ENCODE measurements around the gene ATXN2L. TPM values are rescaled to one million over a fixed set of nuclear protein-coding genes. Genes with fewer than 3 reads are reported as not detected.
A peak's percentile ranks its signal among the peaks of the same experiment; 100 is the strongest.

Gene ATXN2L
- total RNA-seq, 1 experiment from 2014 or later, result 264 TPM

DNA sequence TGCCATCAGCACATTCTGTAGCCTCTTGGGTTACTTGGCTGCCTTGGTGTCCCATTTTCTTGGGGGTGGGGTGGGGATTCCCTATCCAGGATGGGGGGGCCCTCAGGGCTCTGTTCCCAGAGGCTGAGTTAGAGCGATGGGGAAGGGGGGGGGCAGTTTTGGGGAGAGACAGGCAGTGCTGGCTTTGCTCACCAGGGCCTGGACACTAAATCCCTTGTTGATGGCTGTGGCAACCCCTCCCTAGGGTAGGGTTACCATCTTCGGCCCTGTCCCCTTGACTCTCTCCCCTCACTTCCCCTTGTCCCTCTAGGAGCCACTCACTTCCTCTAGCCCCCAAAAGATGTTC is 54.8 kb downstream of the ATXN2L start:
- Histone ChIP-seq H3K36me3 (ENCODE audit: control insufficient read depth in 1 of 2, insufficient read depth in 2 of 2, low read length in 2 of 2) (peaks cover 6% of the 10 kb centered on the region in 2 experiments; a peak in 2 of 4 replicates), H3K27me3 (ENCODE audit: insufficient read depth, low read length) (no peaks in the 10 kb centered on the region), H3K4me2 (ENCODE audit: low read length) (no peak overlapping the region), H4K20me1 (ENCODE audit: insufficient read depth) (no peaks in the 10 kb centered on the region), H3K79me2 (ENCODE audit: insufficient read depth, low read length) (no peaks in the 10 kb centered on the region), H3K9ac (ENCODE audit: low read length) (no peak overlapping the region), H3K9me3 (ENCODE audit: control insufficient read depth in 1 of 2, insufficient read depth in 1 of 2, low read depth in 1 of 2, low read length in 2 of 2) (no peaks in the 10 kb centered on the region), H3K4me1 (ENCODE audit: control insufficient read depth in 1 of 2, insufficient read depth in 2 of 2, low read length in 2 of 2) (peaks cover 5 to 17% of the 10 kb centered on the region in 2 experiments; a peak in 2 of 4 replicates), H3K9me2 (ENCODE audit: insufficient read depth) (no peaks in the 10 kb centered on the region), H3K27ac (ENCODE audit: low read depth, low read length) (no peak overlapping the region), H3K4me3 (replicated peaks in 1 of 2; ENCODE audit: low read depth in 1 of 2, low read length in 2 of 2) (no peak overlapping the region), H2AFZ (ENCODE audit: low read depth, low read length, poor library complexity, severe bottlenecking) (no peak overlapping the region)
- RAD21 ChIA-PET (ENCODE audit: low non-redundant PET in 1 of 2, low total read pairs in 2 of 2, uncharacterized antibody in 2 of 2, unreplicated experiment in 2 of 2), result no interaction called here
- TF ChIP-seq ZFX (IDR thresholded peaks at IDR 0.05), result no peak
- TF ChIP-seq, protein P1, sequence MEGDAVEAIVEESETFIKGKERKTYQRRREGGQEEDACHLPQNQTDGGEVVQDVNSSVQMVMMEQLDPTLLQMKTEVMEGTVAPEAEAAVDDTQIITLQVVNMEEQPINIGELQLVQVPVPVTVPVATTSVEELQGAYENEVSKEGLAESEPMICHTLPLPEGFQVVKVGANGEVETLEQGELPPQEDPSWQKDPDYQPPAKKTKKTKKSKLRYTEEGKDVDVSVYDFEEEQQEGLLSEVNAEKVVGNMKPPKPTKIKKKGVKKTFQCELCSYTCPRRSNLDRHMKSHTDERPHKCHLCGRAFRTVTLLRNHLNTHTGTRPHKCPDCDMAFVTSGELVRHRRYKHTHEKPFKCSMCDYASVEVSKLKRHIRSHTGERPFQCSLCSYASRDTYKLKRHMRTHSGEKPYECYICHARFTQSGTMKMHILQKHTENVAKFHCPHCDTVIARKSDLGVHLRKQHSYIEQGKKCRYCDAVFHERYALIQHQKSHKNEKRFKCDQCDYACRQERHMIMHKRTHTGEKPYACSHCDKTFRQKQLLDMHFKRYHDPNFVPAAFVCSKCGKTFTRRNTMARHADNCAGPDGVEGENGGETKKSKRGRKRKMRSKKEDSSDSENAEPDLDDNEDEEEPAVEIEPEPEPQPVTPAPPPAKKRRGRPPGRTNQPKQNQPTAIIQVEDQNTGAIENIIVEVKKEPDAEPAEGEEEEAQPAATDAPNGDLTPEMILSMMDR (IDR thresholded peaks at IDR 0.05 in 2 of 3, conservative IDR thresholded peaks at IDR 0.05 in 1 of 3; ENCODE audit: borderline replicate concordance in 1 of 3, insufficient read depth in 1 of 3, low read depth in 2 of 3, low read length in 2 of 3), result no peak
- no peak for TF ChIP-seq SRF (IDR thresholded peaks at IDR 0.05; ENCODE audit: low read depth)
- TF ChIP-seq RAD21 (IDR thresholded peaks at IDR 0.05; ENCODE audit: low read depth), result no peak
- TF ChIP-seq JUND (IDR thresholded peaks at IDR 0.05), result no peak
- TF ChIP-seq CBX3 (IDR thresholded peaks at IDR 0.05; ENCODE audit: low read depth), result no peak
- CTCF ChIA-PET, result no interaction called here
- DNase-seq (ENCODE audit: low read depth, low spot score), result no peak
- no TSS peak for BruUV-seq (replicated peaks)
- no peak for ATAC-seq
- POLR2A ChIA-PET, result no interaction called here
- intact Hi-C loops (cut with micrococcal nuclease), result loop anchor here (5.0 kb wide), 1 partner anchor 35 kb away; no protein-coding TSS in a partner anchor

DNA sequence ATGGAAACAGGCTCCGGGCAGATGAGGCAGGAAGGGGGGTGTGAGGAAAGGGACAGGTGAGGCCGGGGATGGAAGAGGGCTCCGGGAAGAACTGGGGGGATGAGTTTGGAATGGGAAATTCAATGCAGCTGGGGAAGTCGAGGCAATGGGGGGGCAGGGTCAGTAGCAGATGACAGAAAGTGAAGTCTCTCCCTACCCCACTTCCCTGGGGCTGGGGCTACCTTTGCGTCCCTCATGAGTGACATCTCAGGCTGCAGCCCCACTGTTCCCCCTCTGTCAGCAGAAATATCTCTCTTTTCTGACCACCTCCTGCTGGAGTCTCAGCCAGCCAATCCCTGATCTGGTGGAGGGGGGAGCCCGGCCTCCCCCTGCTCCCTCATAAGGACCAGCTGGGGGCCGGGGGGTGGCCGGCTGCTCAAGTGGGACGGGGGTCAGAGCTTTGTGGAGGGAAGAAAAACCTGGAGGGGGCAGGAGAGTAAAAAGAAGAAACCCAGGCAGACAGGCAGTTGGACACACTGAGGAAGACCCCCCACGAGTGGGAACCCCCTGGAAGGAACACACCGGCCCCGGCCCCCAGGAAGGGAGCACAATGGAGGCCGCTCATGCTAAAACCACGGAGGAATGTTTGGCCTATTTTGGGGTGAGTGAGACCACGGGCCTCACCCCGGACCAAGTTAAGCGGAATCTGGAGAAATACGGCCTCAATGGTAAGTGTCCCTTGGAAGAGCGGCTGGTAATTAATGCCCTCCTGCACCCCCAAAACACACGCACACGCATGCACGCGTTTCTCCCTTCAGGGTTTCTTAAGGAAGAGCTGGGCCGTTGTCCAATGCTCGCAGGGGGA is 55.5 kb downstream of the ATXN2L start, which contains the start of gene ATP2A1:
Gene ATP2A1 (plus strand): TSS at position 406 of the 844 bp plus-strand sequence. CDS start 184 bp downstream, at position 590.
- Histone ChIP-seq H3K27ac (ENCODE audit: low read depth, low read length) (peak within 1 kb of the TSS; percentile 44), H3K9ac (ENCODE audit: low read length) (peak within 1 kb of the TSS; percentile 83), H3K4me1 (ENCODE audit: control insufficient read depth in 1 of 2, insufficient read depth in 2 of 2, low read length in 2 of 2) (peaks cover 5 to 17% of the 10 kb centered on the region in 2 experiments; a peak in 2 of 4 replicates), H2AFZ (ENCODE audit: low read depth, low read length, poor library complexity, severe bottlenecking) (no peak within 1 kb of the TSS), H3K27me3 (ENCODE audit: insufficient read depth, low read length) (no peaks in the 10 kb centered on the region), H3K9me3 (ENCODE audit: control insufficient read depth in 1 of 2, insufficient read depth in 1 of 2, low read depth in 1 of 2, low read length in 2 of 2) (no peaks in the 10 kb centered on the region), H3K4me2 (ENCODE audit: low read length) (peak within 1 kb of the TSS; percentile 100), H3K36me3 (ENCODE audit: control insufficient read depth in 1 of 2, insufficient read depth in 2 of 2, low read length in 2 of 2) (peaks cover 3 to 6% of the 10 kb centered on the region in 2 experiments; a peak in 2 of 4 replicates), H4K20me1 (ENCODE audit: insufficient read depth) (no peaks in the 10 kb centered on the region), H3K4me3 (replicated peaks in 1 of 2; ENCODE audit: low read depth in 1 of 2, low read length in 2 of 2) (peak within 1 kb of the TSS; percentile 74 to 93), H3K79me2 (ENCODE audit: insufficient read depth, low read length) (no peaks in the 10 kb centered on the region), H3K9me2 (ENCODE audit: insufficient read depth) (no peaks in the 10 kb centered on the region)
- TF ChIP-seq ELF1 (IDR thresholded peaks at IDR 0.05; ENCODE audit: borderline replicate concordance, low read depth) (no peak), POLR2A (IDR thresholded peaks at IDR 0.05; ENCODE audit: borderline replicate concordance, extremely low read depth, insufficient read depth, insufficient read length) (no peak), RAD21 (IDR thresholded peaks at IDR 0.05; ENCODE audit: low read depth) (no peak), FOSL1 (IDR thresholded peaks at IDR 0.05; ENCODE audit: low read depth) (no peak), EZH2phosphoT487 (IDR thresholded peaks at IDR 0.05; ENCODE audit: borderline replicate concordance) (no peak), YY1 (IDR thresholded peaks at IDR 0.05; ENCODE audit: extremely low read depth, insufficient replicate concordance, low read depth, low read length) (no peak), ZNF274 (IDR thresholded peaks at IDR 0.05; ENCODE audit: low read depth, low read length) (no peak), TCF7L2 (IDR thresholded peaks at IDR 0.05; ENCODE audit: borderline replicate concordance, extremely low read depth, insufficient read depth, insufficient read length) (no peak), EGR1 (IDR thresholded peaks at IDR 0.05; ENCODE audit: low read depth) (no peak), SP1 (IDR thresholded peaks at IDR 0.05; ENCODE audit: low read depth) (no peak)
- TF ChIP-seq, protein P1 (IDR thresholded peaks at IDR 0.05 in 2 of 3, conservative IDR thresholded peaks at IDR 0.05 in 1 of 3; ENCODE audit: borderline replicate concordance in 1 of 3, insufficient read depth in 1 of 3, low read depth in 2 of 3, low read length in 2 of 3), result no peak
- ChIA-PET RAD21 (ENCODE audit: low non-redundant PET in 1 of 2, low total read pairs in 2 of 2, uncharacterized antibody in 2 of 2, unreplicated experiment in 2 of 2) (no interaction called here), CTCF (no interaction called here), POLR2A (interaction anchor here (0.9 kb wide), 1 partner anchor 13 kb away, joined by 3 read pairs; no protein-coding TSS in a partner anchor)
- TSS peak; percentile 26 for BruUV-seq (replicated peaks)
- intact Hi-C loops (cut with micrococcal nuclease), result loop anchor here (5.0 kb wide), 1 partner anchor 34 kb away; no protein-coding TSS in a partner anchor
- DNase-seq (ENCODE audit: low read depth, low spot score) (no peak), ATAC-seq (no peak)
